ENCODE measurements around the gene ZFTA. TPM values are rescaled to one million over a fixed set of nuclear protein-coding genes. Genes with fewer than 3 reads are reported as not detected.
A peak's percentile ranks its signal among the peaks of the same experiment; 100 is the strongest.

ZFTA gene
- total RNA-seq, 1 donor from 2014 or later = 34.6 TPM

DNA sequence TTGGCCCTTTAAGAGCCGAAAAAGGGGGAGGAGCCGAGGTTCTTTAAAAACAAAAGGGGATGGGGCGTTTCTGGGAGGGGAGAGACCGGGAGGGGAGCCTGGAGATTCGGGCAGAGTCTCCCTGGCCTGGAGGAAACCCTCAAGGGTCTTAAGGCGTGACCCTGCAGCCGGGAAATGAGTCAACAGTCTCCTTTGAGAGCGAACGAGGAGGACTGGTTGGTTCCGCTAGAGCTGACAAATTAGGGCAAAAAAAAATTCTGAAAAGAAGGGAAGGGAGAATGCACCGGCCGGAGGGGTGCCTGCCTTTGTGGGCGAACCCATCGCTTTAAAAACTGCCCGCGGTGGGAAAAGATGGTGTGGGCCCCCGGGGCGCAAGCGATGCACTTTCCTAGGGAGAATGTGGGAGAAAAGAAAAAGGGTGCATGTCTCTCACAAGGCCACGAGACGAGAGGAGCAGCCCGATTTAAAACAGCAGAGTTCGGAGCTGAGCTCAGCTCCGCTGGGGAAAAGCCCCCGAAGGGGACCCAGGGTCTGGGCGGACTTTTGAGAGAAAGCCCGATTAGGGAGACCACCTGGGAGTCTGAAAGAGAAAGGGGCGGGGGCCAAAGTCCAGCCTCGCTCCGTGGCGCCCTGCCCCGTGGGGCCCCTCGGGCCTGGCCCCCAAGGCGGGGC is 874 bp downstream of the ZFTA start:
- H3K27me3 Mint-ChIP-seq (ENCODE audit: low read depth) = no peaks in the 10 kb centered on the region
- no peaks in the 10 kb centered on the region for H3K9me3 Mint-ChIP-seq (ENCODE audit: low read depth)
- peaks cover 29% of the 10 kb centered on the region for H3K4me1 Mint-ChIP-seq (ENCODE audit: low read depth)
- peak overlapping the region; percentile 96 for H3K4me3 Mint-ChIP-seq (ENCODE audit: unreplicated experiment)
- H3K36me3 Mint-ChIP-seq (ENCODE audit: low read depth) = peaks cover 2% of the 10 kb centered on the region
- TF ChIP-seq, protein P1, sequence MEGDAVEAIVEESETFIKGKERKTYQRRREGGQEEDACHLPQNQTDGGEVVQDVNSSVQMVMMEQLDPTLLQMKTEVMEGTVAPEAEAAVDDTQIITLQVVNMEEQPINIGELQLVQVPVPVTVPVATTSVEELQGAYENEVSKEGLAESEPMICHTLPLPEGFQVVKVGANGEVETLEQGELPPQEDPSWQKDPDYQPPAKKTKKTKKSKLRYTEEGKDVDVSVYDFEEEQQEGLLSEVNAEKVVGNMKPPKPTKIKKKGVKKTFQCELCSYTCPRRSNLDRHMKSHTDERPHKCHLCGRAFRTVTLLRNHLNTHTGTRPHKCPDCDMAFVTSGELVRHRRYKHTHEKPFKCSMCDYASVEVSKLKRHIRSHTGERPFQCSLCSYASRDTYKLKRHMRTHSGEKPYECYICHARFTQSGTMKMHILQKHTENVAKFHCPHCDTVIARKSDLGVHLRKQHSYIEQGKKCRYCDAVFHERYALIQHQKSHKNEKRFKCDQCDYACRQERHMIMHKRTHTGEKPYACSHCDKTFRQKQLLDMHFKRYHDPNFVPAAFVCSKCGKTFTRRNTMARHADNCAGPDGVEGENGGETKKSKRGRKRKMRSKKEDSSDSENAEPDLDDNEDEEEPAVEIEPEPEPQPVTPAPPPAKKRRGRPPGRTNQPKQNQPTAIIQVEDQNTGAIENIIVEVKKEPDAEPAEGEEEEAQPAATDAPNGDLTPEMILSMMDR (IDR thresholded peaks at IDR 0.05) = no peak
- no peak for DNase-seq (ENCODE audit: low spot score)
- peak overlapping the region; percentile 94 for H3K27ac Mint-ChIP-seq (ENCODE audit: unreplicated experiment)

DNA sequence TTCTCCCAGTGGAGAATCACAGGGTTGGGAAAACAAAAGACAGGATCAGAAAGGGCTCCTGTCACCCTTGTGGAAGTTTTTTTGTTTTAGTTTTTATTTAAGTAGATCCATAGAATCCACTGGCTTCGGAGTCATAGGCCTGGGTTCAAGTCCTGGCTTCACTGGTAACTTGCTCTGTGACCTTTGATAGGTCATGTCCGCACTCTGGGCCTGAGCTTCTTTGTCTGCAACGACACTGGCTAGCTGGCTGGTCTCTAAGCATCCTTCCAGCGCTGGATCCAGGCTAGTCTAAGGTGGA is 1.4 kb downstream of the ZFTA start:
- peaks cover 2% of the 10 kb centered on the region for H3K36me3 Mint-ChIP-seq (ENCODE audit: low read depth)
- H3K27me3 Mint-ChIP-seq (ENCODE audit: low read depth) = no peaks in the 10 kb centered on the region
- H3K4me1 Mint-ChIP-seq (ENCODE audit: low read depth) = peaks cover 30% of the 10 kb centered on the region
- DNase-seq (ENCODE audit: low spot score) = no peak
- TF ChIP-seq, protein P1 (IDR thresholded peaks at IDR 0.05) = no peak
- peak overlapping the region; percentile 94 for H3K27ac Mint-ChIP-seq (ENCODE audit: unreplicated experiment)
- H3K4me3 Mint-ChIP-seq (ENCODE audit: unreplicated experiment) = peak overlapping the region; percentile 96
- no peaks in the 10 kb centered on the region for H3K9me3 Mint-ChIP-seq (ENCODE audit: low read depth)

DNA sequence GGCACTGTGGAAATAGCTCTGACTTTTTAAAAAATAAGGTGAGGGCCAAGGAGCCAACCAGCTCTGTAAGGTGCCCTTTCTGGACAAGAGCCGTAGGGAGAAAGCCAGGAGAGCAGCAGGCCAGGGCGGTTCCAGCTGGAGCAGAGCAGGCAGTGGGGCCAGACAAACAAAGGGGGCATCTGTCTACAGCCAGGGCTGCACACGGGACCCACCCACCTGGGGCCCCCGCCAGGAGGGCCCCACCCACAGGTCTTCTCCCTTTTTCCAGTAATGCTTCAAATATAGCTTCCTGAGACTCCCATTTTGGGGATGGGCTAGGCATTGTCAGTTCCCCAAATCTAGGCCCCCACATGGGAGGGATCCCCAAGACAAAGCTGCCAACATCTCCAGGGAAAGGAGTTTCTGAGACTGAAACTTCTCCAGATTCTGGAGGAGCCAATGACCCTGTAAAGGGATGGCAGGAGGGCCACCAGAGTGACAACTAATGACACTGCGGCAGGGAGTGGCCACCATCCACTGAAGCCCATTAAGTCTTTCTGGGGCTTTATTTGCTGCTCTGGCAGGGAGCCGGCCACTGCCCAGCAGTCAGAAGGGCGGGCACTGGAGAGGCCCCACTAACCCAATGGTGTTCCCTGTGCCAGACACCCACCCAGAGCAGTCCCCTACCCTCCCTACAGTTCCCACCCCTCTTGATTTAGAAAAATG is 1.9 kb downstream of the ZFTA start:
- TF ChIP-seq, protein P1 (IDR thresholded peaks at IDR 0.05) = no peak
- DNase-seq (ENCODE audit: low spot score) = no peak
- no peaks in the 10 kb centered on the region for H3K27me3 Mint-ChIP-seq (ENCODE audit: low read depth)
- peaks cover 35% of the 10 kb centered on the region for H3K4me1 Mint-ChIP-seq (ENCODE audit: low read depth)
- peak overlapping the region; percentile 96 for H3K4me3 Mint-ChIP-seq (ENCODE audit: unreplicated experiment)
- H3K27ac Mint-ChIP-seq (ENCODE audit: unreplicated experiment) = peak overlapping the region; percentile 94
- H3K36me3 Mint-ChIP-seq (ENCODE audit: low read depth) = peaks cover 5% of the 10 kb centered on the region
- no peaks in the 10 kb centered on the region for H3K9me3 Mint-ChIP-seq (ENCODE audit: low read depth)

DNA sequence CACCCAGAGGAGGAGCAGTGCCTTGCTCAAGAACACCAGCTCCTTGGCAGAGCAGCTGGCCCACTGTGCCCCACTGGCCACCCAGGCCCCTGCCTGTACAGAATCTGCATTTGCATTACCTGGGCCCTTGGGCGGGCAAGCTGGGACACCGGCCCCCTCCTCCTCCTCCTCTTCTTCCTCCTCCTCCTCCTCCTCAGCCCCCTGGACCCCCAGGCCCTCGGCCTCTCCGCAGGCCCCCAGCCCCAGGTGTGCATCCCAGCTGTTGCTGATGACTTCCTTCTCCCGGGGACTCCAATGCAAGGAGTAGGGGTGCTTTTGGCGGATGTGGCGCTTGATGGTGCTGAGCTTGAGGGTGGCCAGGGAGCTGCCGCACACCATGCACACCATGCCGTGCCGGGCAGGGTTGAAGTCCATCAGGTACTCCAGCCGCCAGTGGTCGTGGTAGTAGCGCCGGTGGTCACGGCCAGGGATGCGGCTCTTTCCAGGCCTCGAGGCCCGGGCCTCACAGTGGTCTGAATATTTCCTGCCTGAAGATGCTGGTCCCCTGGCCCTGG is 2.8 kb downstream of the ZFTA start:
- DNase-seq (ENCODE audit: low spot score) = no peak
- H3K27me3 Mint-ChIP-seq (ENCODE audit: low read depth) = no peaks in the 10 kb centered on the region
- H3K4me3 Mint-ChIP-seq (ENCODE audit: unreplicated experiment) = peak overlapping the region; percentile 96
- H3K9me3 Mint-ChIP-seq (ENCODE audit: low read depth) = no peaks in the 10 kb centered on the region
- H3K4me1 Mint-ChIP-seq (ENCODE audit: low read depth) = peaks cover 35% of the 10 kb centered on the region
- peaks cover 5% of the 10 kb centered on the region for H3K36me3 Mint-ChIP-seq (ENCODE audit: low read depth)
- H3K27ac Mint-ChIP-seq (ENCODE audit: unreplicated experiment) = peak overlapping the region; percentile 10
- TF ChIP-seq, protein P1 (IDR thresholded peaks at IDR 0.05) = no peak

DNA sequence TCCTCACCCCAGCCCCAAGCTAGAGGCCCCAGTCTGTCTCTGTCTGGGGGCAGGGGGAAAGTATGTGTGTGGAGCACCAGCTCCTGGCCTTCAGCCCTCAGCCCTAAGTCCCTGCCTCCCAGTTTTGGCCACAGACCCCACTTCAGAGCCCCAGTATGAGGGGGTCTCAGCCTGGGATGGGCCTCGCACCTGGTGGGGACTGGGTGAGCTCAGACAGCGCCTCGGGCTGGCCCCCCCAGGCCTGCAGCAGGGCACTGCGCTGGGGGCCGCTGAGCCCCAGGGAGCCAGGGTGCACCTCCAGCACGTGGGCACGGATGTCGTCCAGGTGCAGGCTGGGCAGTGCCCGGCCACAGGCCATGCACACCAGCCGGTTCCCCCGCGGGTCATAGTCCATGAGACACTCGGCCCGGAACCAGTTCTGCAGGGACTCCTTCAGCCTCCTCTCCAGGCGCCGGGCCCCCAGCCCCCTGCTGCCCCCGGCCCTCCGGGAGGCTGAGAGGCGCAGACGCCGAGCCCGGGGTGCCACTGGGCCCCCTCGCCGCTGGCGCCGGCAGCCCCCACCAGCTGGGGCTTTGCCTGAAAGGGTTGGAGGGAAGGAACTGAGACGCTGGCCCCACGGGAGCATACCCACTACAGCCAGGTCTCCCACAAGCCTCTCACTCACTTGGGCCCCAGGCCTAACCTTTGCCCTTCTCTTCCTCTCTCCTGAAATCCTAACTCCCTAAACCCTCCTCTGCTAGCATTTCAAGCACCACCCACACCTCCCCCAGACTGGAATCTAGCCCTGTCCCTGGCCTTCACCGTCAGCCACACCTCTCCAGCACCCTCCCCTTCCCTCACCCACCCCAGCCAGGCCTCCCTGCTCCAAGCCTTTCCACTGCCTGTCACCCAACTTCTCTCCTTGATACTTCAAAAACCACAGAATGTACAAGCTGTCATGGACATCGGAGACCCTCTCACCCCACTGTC is 3.6 kb downstream of the ZFTA start:
- Mint-ChIP-seq H3K4me1 (ENCODE audit: low read depth) (peaks cover 31% of the 10 kb centered on the region), H3K27ac (ENCODE audit: unreplicated experiment) (no peak overlapping the region), H3K4me3 (ENCODE audit: unreplicated experiment) (no peak overlapping the region), H3K27me3 (ENCODE audit: low read depth) (no peaks in the 10 kb centered on the region), H3K9me3 (ENCODE audit: low read depth) (no peaks in the 10 kb centered on the region), H3K36me3 (ENCODE audit: low read depth) (peaks cover 5% of the 10 kb centered on the region)
- DNase-seq (ENCODE audit: low spot score) = peak; percentile 95
- TF ChIP-seq, protein P1 (IDR thresholded peaks at IDR 0.05) = no peak
